ENCODE data around the gene ADAMTS17. TPM values are rescaled to one million over a fixed set of nuclear protein-coding genes. Genes with fewer than 3 reads are reported as not detected.

Gene ADAMTS17
- total RNA-seq, 1 experiment from 2014 or later, result 1.6 TPM

GRCh38 chr15:100248236-100248635, 93.5 kb downstream of the ADAMTS17 start:
- Histone ChIP-seq H3K9me3 (ENCODE audit: control insufficient read depth, insufficient read depth, low read depth, low read length) (no peaks in the 10 kb centered on the region), H3K4me3 (ENCODE audit: low read depth in 2 of 2, low read length in 2 of 2) (no peak overlapping the region), H3K27me3 (ENCODE audit: control insufficient read depth, insufficient read depth, low read length) (no peaks in the 10 kb centered on the region), H3K27ac (ENCODE audit: low read length) (no peak overlapping the region), H3K36me3 (ENCODE audit: control insufficient read depth, insufficient read depth, low read length) (no peaks in the 10 kb centered on the region), H3K4me1 (ENCODE audit: control insufficient read depth, insufficient read depth, low read length) (no peaks in the 10 kb centered on the region)
- CTCF ChIA-PET, result no interaction called here
- TF ChIP-seq TCF7L2 (IDR thresholded peaks at IDR 0.05; ENCODE audit: low read depth, low read length), result no peak
- TF ChIP-seq POLR2AphosphoS5 (IDR thresholded peaks at IDR 0.05; ENCODE audit: low read depth, low read length), result no peak
- no peak for TF ChIP-seq REST (IDR thresholded peaks at IDR 0.05; ENCODE audit: insufficient read depth in 1 of 2, low read depth in 2 of 2, low read length in 1 of 2)
- TF ChIP-seq CTCF (IDR thresholded peaks at IDR 0.05), result no peak
- TF ChIP-seq SIN3A (IDR thresholded peaks at IDR 0.05; ENCODE audit: borderline replicate concordance, insufficient read depth, low read depth, low read length), result no peak
- in situ Hi-C loops (cut with HindIII; ENCODE audit: low pct_unique_long_range_greater_than_20kb, low sequenced_read_pairs) (no loop called here), intact Hi-C loops (cut with micrococcal nuclease; ENCODE audit: unreplicated experiment) (no loop called here)
- no peak for ATAC-seq
- POLR2A ChIA-PET, result no interaction called here
- no peak for DNase-seq (ENCODE audit: low read depth, low spot score)
- BruUV-seq (replicated peaks), result no TSS peak

GRCh38 chr15:100247228-100248225, 94.2 kb downstream of the ADAMTS17 start:
- ATAC-seq, result no peak
- intact Hi-C loops (cut with micrococcal nuclease; ENCODE audit: unreplicated experiment) (no loop called here), in situ Hi-C loops (cut with HindIII; ENCODE audit: low pct_unique_long_range_greater_than_20kb, low sequenced_read_pairs) (no loop called here)
- DNase-seq (ENCODE audit: low read depth, low spot score), result no peak
- CTCF ChIA-PET, result no interaction called here
- POLR2A ChIA-PET, result no interaction called here
- Histone ChIP-seq H3K9me3 (ENCODE audit: control insufficient read depth, insufficient read depth, low read depth, low read length) (no peaks in the 10 kb centered on the region; the same call in 1 of the 2 replicates), H3K27ac (ENCODE audit: low read length) (no peak overlapping the region), H3K36me3 (ENCODE audit: control insufficient read depth, insufficient read depth, low read length) (no peaks in the 10 kb centered on the region), H3K4me3 (ENCODE audit: low read depth in 2 of 2, low read length in 2 of 2) (no peak overlapping the region), H3K27me3 (ENCODE audit: control insufficient read depth, insufficient read depth, low read length) (no peaks in the 10 kb centered on the region), H3K4me1 (ENCODE audit: control insufficient read depth, insufficient read depth, low read length) (no peaks in the 10 kb centered on the region)
- BruUV-seq (replicated peaks), result no TSS peak
- TF ChIP-seq REST (IDR thresholded peaks at IDR 0.05; ENCODE audit: insufficient read depth in 1 of 2, low read depth in 2 of 2, low read length in 1 of 2) (no peak), POLR2AphosphoS5 (IDR thresholded peaks at IDR 0.05; ENCODE audit: low read depth, low read length) (no peak), SIN3A (IDR thresholded peaks at IDR 0.05; ENCODE audit: borderline replicate concordance, insufficient read depth, low read depth, low read length) (no peak), TCF7L2 (IDR thresholded peaks at IDR 0.05; ENCODE audit: low read depth, low read length) (no peak), CTCF (IDR thresholded peaks at IDR 0.05) (no peak)
